Mammary epithelial cell (primary cell): ENCODE data around the gene MIPOL1.

Experiments used
- CTCF ChIP-seq, 2 donors: IDR thresholded peaks in 1 of 2; conservative IDR thresholded peaks in 1 of 2; 2 replicates each; pipeline ENCODE4 v1.5.1; 2011 to 2012; ENCODE audit warnings: inconsistent platforms in 2 of 2, low read length in 2 of 2, mild to moderate bottlenecking in 2 of 2, control low read depth in 1 of 2, low read depth in 1 of 2; ENCODE audit not compliant: insufficient read depth in 1 of 2; ENCODE audit errors: extremely low read depth in 1 of 2
- EZH2 ChIP-seq: IDR thresholded peaks from 2 replicates; pipeline ENCODE4 v1.6.1; 2012; ENCODE audit warnings: low read length, inconsistent platforms, borderline replicate concordance

- no peak for TF ChIP-seq CTCF (conservative IDR thresholded peaks at IDR 0.05 in 1 of 2, IDR thresholded peaks at IDR 0.05 in 1 of 2; ENCODE audit: extremely low read depth in 1 of 2, insufficient read depth in 1 of 2, low read depth in 1 of 2, low read length in 2 of 2)
- no peak for TF ChIP-seq EZH2
These were observed 10.4 kb upstream of the MIPOL1 start for GRCh38 chr14:37187294-37187693.
